Renal pelvis (tissue), 4 donors: Measurements from ENCODE around the gene TBXT. TPM values are rescaled to one million over a fixed set of nuclear protein-coding genes. Genes with fewer than 3 reads are reported as not detected.
"Not testable (repeated sequence)": the region's sequence is repeated elsewhere in the genome, so short reads cannot be mapped to it uniquely, and the experiment has no call there.

Experiments
- DNase-seq: peaks from one replicate; pipeline ENCODE4 v3.0.0-alpha.2; 2013
- polyA plus RNA-seq, 3 donors: library from polyadenylated mRNA; unstranded; fragments of 120-200 nt; gene quantifications; one replicate each; pipeline ENCODE4 v1.2.1, GENCODE V29; 2013; ENCODE audit not compliant: insufficient read length in 3 of 3

Gene TBXT
- polyA plus RNA-seq, 3 donors, result not detected

- no peak for DNase-seq
These were observed 4.9 kb upstream of the TBXT start for GRCh38 chr6:166172546-166172945.

GRCh38 chr6:166169549-166170421, 2.1 kb upstream of the TBXT start:
- DNase-seq, result no peak

GRCh38 chr6:166168616-166169548, 1.2 kb upstream of the TBXT start:
- DNase-seq, result no peak

- no peak for DNase-seq
These were observed 356 bp downstream of the TBXT start for GRCh38 chr6:166167258-166167731.

- no peak for DNase-seq
These were observed 1.1 kb downstream of the TBXT start for GRCh38 chr6:166166314-166167257.

GRCh38 chr6:166165558-166166313, 1.9 kb downstream of the TBXT start:
- no peak for DNase-seq

GRCh38 chr6:166162599-166163342, 4.9 kb downstream of the TBXT start:
- no peak for DNase-seq

GRCh38 chr6:166157930-166158617, 9.6 kb downstream of the TBXT start:
- no peak for DNase-seq

GRCh38 chr6:166156942-166157341, 10.7 kb downstream of the TBXT start:
- no peak for DNase-seq

- no peak for DNase-seq
These were observed 13.7 kb downstream of the TBXT start for GRCh38 chr6:166153966-166154365.

GRCh38 chr6:166152660-166153059, 15.0 kb downstream of the TBXT start:
- no peak for DNase-seq

GRCh38 chr6:166151798-166152197, 15.9 kb downstream of the TBXT start:
- DNase-seq, result no peak

GRCh38 chr6:166145751-166146150, 21.9 kb downstream of the TBXT start:
- no peak for DNase-seq

- DNase-seq, result no peak
These were observed 24.6 kb downstream of the TBXT start for GRCh38 chr6:166143011-166143410.

- DNase-seq, result no peak
These were observed 39.8 kb downstream of the TBXT start for GRCh38 chr6:166127624-166128472.

- not testable (repeated sequence) for DNase-seq
These were observed 44.5 kb downstream of the TBXT start for GRCh38 chr6:166123115-166123514.

- DNase-seq, result no peak
These were observed 45.9 kb downstream of the TBXT start for GRCh38 chr6:166121726-166122125.
